ENCODE measurements around the gene CD68.

GRCh38 chr17:7574176-7574953 is 5.1 kb upstream of the CD68 start:
- TF ChIP-seq EZH2 (IDR thresholded peaks at IDR 0.05; ENCODE audit: borderline replicate concordance, low read depth, low read length, poor library complexity, severe bottlenecking) (no peak), CTCF (conservative IDR thresholded peaks at IDR 0.05; ENCODE audit: low read depth, low read length) (no peak)
